HEK293 (cell line): ENCODE results near the gene RFTN1.

Source experiments
- BCL6B ChIP-seq: fragments of 450-650 bp; formaldehyde crosslinking; IDR thresholded peaks from 2 replicates; pipeline ENCODE4 v1.5.1; 2017; ENCODE audit warnings: missing biosample characterization, missing genetic modification characterization
- CTCF ChIP-seq: fragments of 450-650 bp; formaldehyde crosslinking; IDR thresholded peaks from 2 replicates; pipeline ENCODE4 v1.5.1; 2016; ENCODE audit warnings: missing biosample characterization, missing genetic modification characterization
- YY1 ChIP-seq: fragments of 450-650 bp; formaldehyde crosslinking; IDR thresholded peaks from 2 replicates; pipeline ENCODE4 v1.5.1; 2018; ENCODE audit warnings: missing biosample characterization, missing genetic modification characterization
- ZBTB7A ChIP-seq: fragments of 450-650 bp; formaldehyde crosslinking; IDR thresholded peaks from 2 replicates; pipeline ENCODE4 v1.5.1; 2016; ENCODE audit warnings: low read depth, missing biosample characterization, missing genetic modification characterization
- ZBTB8A ChIP-seq: fragments of 450-650 bp; formaldehyde crosslinking; IDR thresholded peaks from 2 replicates; pipeline ENCODE4 v1.5.1; 2016; ENCODE audit warnings: missing biosample characterization, missing genetic modification characterization
- ZNF341 ChIP-seq: fragments of 450-650 bp; formaldehyde crosslinking; IDR thresholded peaks from 2 replicates; pipeline ENCODE4; 2016; ENCODE audit warnings: low read depth, missing biosample characterization, missing genetic modification characterization
- ZNF398 ChIP-seq: fragments of 450-650 bp; formaldehyde crosslinking; IDR thresholded peaks from 2 replicates; pipeline ENCODE4 v1.5.1; 2017; ENCODE audit warnings: missing biosample characterization, missing genetic modification characterization
- ZNF423 ChIP-seq: fragments of 450-650 bp; formaldehyde crosslinking; IDR thresholded peaks from 2 replicates; pipeline ENCODE4 v1.5.1; 2016; ENCODE audit warnings: missing biosample characterization, missing genetic modification characterization
- ZNF513 ChIP-seq: fragments of 450-650 bp; IDR thresholded peaks from 2 replicates; pipeline ENCODE4 v1.5.1; 2018; ENCODE audit warnings: missing biosample characterization, missing genetic modification characterization
- ZNF639 ChIP-seq: fragments of 450-650 bp; formaldehyde crosslinking; IDR thresholded peaks from 2 replicates; pipeline ENCODE4 v1.5.1; 2016; ENCODE audit warnings: missing biosample characterization, missing genetic modification characterization

GRCh38 chr3:16502347-16502908 lies 11.1 kb downstream of the RFTN1 start:
- TF ChIP-seq ZBTB7A (tag by site-specific recombination) = no peak
- TF ChIP-seq CTCF (tag by site-specific recombination) = no peak
- no peak for TF ChIP-seq ZNF513 (tag by site-specific recombination)
- no peak for TF ChIP-seq ZNF398
- no peak for TF ChIP-seq YY1 (tag by site-specific recombination)
- TF ChIP-seq ZNF341 (tag by site-specific recombination) = no peak
- TF ChIP-seq BCL6B (tag by site-specific recombination) = no peak
- TF ChIP-seq ZNF639 (tag by site-specific recombination) = no peak
- TF ChIP-seq ZBTB8A (tag by site-specific recombination) = no peak
- TF ChIP-seq ZNF423 (tag by site-specific recombination) = no peak
